Effector memory CD8-positive, alpha-beta T cell (primary cell): ENCODE data around the gene PROP1.
"Not testable (repeated sequence)": the region's sequence is repeated elsewhere in the genome, so short reads cannot be mapped to it uniquely, and the experiment has no call there.

Source experiments
- ATAC-seq: fragments of 150-1000 bp; cut with Tn5 transposase; replicated peaks from 2 replicates; pipeline ENCODE4 v1.10.0; 2021; ENCODE audit warnings: mild to moderate bottlenecking, moderate library complexity
- DNase-seq, 3 experiments: peaks; one replicate each; pipeline ENCODE4 v3.0.0; 2021
- H3K27ac Mint-ChIP-seq, 2 donors: one replicate each; pipeline ENCODE4 v1.8.0; 2022; ENCODE audit warnings: mild to moderate bottlenecking in 2 of 2, mixed read lengths in 2 of 2, moderate library complexity in 2 of 2
- H3K27me3 Mint-ChIP-seq, 2 donors: one replicate each; pipeline ENCODE4 v1.8.0; 2022; ENCODE audit warnings: mixed read lengths in 2 of 2
- H3K36me3 Mint-ChIP-seq: one replicate; pipeline ENCODE4 v1.8.0; 2022; ENCODE audit warnings: mild to moderate bottlenecking, moderate library complexity, mixed read lengths; ENCODE audit not compliant: insufficient read depth
- H3K4me1 Mint-ChIP-seq, 2 donors: one replicate each; pipeline ENCODE4 v1.8.0; 2022; ENCODE audit warnings: low read depth in 2 of 2, mixed read lengths in 2 of 2
- H3K4me3 Mint-ChIP-seq, 2 donors: one replicate each; pipeline ENCODE4 v1.8.0; 2022; ENCODE audit warnings: mild to moderate bottlenecking in 2 of 2, mixed read lengths in 2 of 2, moderate library complexity in 2 of 2
- H3K9me3 Mint-ChIP-seq, 2 donors: one replicate each; pipeline ENCODE4 v1.8.0; 2022; ENCODE audit warnings: mixed read lengths in 2 of 2

The PROP1 gene

DNA sequence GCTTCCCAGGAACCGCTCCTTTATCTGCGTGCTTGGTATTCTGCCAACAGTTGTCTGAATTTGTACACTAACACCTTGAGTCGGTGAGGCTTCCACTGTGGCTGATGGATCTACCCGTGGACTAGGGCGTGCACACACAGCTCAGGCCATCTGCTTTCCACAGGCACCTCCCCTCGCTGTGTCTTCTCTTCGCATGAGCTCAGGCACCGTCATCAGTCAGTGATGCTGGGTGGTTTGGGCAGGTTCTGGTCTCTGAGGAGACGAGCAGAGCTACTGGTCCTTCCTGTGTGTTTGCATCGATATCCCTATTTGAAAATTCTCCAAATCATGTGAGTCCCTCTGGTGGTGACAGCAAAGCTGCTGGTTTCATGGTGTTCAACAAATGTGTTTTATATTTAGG lies 48.1 kb downstream of the PROP1 start:
- not testable (repeated sequence) for H3K27me3 Mint-ChIP-seq, H3K4me1 Mint-ChIP-seq, H3K9me3 Mint-ChIP-seq, H3K27ac Mint-ChIP-seq, ATAC-seq, DNase-seq, H3K4me3 Mint-ChIP-seq, H3K36me3 Mint-ChIP-seq

DNA sequence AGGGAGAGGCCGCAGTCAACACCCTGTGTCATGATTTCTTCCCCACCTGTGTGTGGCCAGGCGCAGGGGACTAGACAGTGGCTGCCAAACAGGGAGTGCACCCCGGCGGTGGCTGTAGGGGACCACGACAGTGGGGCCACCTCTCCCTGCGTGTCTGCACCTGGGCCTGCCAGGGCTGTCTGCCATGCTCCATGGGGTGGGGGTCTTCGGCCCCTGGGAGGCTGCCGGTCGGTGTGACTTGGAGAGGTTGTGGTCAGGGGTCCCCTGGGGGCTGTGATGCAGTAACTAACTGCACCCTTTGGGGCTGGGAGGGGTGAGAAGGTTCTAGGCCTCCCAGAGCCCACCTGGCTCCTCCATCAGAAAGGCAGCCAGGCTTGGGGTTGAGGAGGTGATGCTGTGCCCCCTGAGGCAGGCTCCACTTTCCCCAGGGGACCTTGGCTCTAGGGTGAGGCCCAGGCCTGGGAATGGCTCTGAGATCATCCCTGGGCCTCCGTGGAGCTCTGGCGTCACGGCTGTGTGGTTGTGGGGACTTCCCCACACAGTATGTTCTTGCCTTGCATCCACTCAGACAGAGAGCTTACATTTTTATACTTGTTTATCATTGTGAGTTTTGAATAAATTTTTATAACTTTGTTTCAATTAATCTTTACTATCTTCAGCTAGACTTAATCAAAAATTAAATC lies 50.3 kb downstream of the PROP1 start:
- H3K4me3 Mint-ChIP-seq: peak overlapping the region; percentile 62 to 74
- not testable (repeated sequence) for H3K27ac Mint-ChIP-seq

DNA sequence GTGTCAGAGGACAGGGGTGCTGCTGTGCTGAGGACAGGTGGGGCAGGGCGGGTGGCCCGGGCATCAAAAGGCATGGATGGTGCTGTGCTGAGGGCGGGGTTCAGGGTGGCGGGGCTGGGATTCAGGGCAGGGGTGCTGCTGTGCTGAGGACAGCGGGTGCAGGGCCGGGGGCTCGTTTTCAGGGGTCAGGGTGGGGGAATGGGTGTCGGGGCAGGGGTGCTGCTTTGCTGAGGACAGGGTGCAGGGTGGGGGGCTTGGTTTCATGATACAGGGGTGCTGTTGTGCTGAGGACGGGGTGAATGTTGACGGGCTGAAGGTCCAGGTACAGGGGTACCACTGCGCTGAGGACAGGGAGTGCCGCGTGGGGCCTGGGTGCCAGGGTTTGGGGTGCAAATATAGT lies 50.9 kb downstream of the PROP1 start:
- H3K9me3 Mint-ChIP-seq, H3K4me1 Mint-ChIP-seq, H3K27ac Mint-ChIP-seq, H3K27me3 Mint-ChIP-seq, H3K36me3 Mint-ChIP-seq, ATAC-seq, DNase-seq: not testable (repeated sequence)
- H3K4me3 Mint-ChIP-seq: peak overlapping the region; percentile 62 to 74

More for the DNA sequence above, 50.3 kb downstream of the PROP1 start:
- H3K4me1 Mint-ChIP-seq, DNase-seq, H3K36me3 Mint-ChIP-seq, H3K9me3 Mint-ChIP-seq, H3K27me3 Mint-ChIP-seq: not testable (repeated sequence)
- peak; percentile 49 for ATAC-seq

DNA sequence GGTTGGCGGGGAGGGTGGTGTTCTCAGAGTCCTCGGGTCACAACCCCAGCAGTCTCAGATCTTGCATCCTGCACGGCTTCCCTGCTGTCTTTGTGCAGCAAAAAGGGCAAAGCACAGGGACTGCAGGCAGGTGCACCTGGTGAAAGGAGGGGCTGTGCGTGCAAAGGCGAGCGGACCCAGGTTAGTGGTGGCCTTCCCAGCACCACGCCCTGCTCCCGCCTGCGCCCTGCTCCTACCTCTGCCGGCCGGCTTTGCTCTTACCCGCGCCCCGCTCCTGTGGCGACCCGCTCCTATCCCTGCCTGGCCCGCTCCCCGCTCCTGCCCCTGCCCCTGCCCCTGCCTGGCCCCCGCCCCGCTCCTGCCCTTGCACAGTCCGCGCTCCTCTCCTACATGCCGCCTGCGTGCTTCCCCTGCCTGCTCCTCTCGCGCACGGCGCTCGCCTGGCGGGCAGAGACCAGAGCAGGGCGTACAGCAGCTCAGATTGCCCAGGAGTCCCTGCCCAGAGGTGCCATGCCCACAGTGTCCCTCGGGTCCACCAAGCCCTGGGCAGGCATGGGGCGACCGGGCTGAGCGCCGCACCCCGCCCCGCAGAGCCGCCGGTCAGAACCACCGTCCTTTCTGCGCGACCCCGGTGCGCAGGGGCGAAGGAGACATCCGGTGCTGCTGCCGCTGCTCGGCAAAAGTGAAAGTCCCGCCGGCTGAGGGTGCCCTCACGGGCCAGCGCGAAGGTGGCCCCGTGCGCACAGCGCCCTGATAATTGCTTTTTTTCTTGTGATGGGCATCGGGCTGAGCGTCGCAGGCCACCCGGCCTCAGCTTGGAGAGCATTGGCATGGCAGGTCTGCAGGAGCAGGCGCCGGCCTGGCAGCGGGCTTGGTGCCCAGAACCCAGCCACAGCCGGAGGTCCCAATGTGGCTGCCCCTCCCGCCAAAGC lies 52.0 kb downstream of the PROP1 start:
- H3K27ac Mint-ChIP-seq, H3K4me1 Mint-ChIP-seq, H3K9me3 Mint-ChIP-seq, H3K36me3 Mint-ChIP-seq, H3K27me3 Mint-ChIP-seq: not testable (repeated sequence)
- H3K4me3 Mint-ChIP-seq: peak overlapping the region; percentile 75 to 76
- DNase-seq: peak; percentile 14 to 38 (median 15)
- ATAC-seq: peak; percentile 76

DNA sequence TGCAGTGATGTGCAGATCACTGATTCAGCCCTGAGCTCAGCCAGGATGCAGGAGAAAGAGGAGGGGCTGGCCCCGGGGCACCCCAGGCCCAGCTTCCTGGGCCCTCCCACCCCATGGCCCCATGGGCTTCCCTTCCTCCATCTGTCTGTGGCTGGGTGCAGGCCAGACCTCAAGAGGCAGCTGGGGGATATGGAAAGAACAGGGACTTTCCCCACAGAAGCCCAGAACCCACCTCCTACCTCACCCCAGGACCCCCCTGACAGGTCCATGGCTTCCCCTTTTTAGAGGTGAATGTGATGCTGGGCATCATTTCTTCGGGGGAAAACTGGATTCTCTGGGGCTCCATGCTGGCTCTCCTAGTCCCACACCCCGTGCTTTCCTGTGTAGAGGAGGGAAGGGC lies 53.1 kb downstream of the PROP1 start:
- H3K36me3 Mint-ChIP-seq, H3K9me3 Mint-ChIP-seq, ATAC-seq, H3K27me3 Mint-ChIP-seq, DNase-seq, H3K4me1 Mint-ChIP-seq, H3K27ac Mint-ChIP-seq: not testable (repeated sequence)
- H3K4me3 Mint-ChIP-seq: peak overlapping the region in 1 of 2 donors; percentile 76
